Colonic mucosa (tissue), 4 donors: ENCODE results near the gene HEMK1. TPM values are rescaled to one million over a fixed set of nuclear protein-coding genes. Genes with fewer than 3 reads are reported as not detected.

Experiments used
- DNase-seq: peaks from one replicate; pipeline ENCODE4 v3.0.0-alpha.2; 2020
- H3K27ac ChIP-seq: fragments of 200-600 bp; one replicate; pipeline ENCODE4 v1.8.0; 2021
- H3K27me3 ChIP-seq: fragments of 200-600 bp; one replicate; pipeline ENCODE4 v1.8.0; 2021
- H3K36me3 ChIP-seq: fragments of 200-600 bp; one replicate; pipeline ENCODE4 v1.8.0; 2021
- H3K4me1 ChIP-seq: fragments of 200-600 bp; one replicate; pipeline ENCODE4 v1.8.0; 2021; ENCODE audit warnings: mild to moderate bottlenecking
- H3K4me3 ChIP-seq: fragments of 200-600 bp; one replicate; pipeline ENCODE4 v1.8.0; 2021
- H3K9ac ChIP-seq, 2 donors: one replicate each; pipeline ENCODE4 v1.7.0; 2013; ENCODE audit warnings: control low read depth in 2 of 2, low read depth in 2 of 2, low read length in 2 of 2
- H3K9me3 ChIP-seq: fragments of 200-600 bp; one replicate; pipeline ENCODE4 v1.8.0; 2021
- intact Hi-C: fragments of 100-400 bp; cut with DNase I; formaldehyde crosslinking; loops from one replicate; pipeline ENCODE4 v1.14.1; 2022
- total RNA-seq, 2 donors: library from RNA; stranded (reverse); fragmentation: NEBNext Ultra II Directional in 1 of 2; extraction: Animal tissue kit (Norgen Biotek cat#: 25700) in 1 of 2; gene quantifications; one replicate each; pipeline ENCODE4 v1.2.1, GENCODE V29; 2021
- TF ChIP-seq, protein P1 (sequence below): fragments of 200-600 bp; IDR thresholded peaks from one replicate; pipeline ENCODE4 v1.8.0; 2022; ENCODE audit warnings: antibody characterized with exemption, mild to moderate bottlenecking
- donor health status: healthy.
- donor health status: DM: no; HTN: no; CAD: no.
- donor health status: DM: no; HTN: no; CAD: no.

Gene HEMK1
- total RNA-seq, 2 donors from 2014 or later = 23.0 to 28.5 TPM

DNA sequence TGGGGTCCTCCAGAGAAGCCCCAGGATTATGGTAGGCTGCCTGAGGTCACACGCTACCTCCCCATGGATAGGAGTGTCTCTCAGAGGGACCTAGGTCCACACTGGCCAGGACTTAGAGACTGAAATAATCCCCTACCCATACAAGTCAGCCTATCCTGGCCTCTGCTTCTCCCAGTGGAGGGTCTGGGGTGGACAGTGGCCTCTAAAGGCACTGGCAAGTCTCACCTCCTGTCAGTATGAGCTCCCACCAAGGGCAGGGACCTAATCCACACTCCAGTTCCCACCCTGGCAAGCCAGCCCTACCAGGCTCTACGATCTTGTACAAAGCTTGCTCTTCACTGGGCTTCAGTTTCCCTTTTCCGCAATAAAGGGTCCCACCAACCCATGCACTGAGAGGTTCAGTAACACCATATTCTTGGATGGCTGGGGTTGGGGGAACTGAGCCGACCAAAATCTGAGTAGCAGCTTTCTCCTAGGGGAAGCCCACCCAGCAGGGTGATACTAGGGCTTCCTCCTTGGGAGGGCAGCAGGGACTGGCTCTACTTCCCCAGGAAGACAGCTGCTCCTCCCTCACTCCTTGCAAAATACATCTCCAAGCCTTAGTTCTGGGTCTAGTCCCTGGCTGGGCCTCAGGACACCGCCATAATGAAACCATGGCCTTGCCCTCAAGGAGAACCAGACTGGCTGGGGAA is 39.9 kb downstream of the HEMK1 start:
- TF ChIP-seq, protein P1, sequence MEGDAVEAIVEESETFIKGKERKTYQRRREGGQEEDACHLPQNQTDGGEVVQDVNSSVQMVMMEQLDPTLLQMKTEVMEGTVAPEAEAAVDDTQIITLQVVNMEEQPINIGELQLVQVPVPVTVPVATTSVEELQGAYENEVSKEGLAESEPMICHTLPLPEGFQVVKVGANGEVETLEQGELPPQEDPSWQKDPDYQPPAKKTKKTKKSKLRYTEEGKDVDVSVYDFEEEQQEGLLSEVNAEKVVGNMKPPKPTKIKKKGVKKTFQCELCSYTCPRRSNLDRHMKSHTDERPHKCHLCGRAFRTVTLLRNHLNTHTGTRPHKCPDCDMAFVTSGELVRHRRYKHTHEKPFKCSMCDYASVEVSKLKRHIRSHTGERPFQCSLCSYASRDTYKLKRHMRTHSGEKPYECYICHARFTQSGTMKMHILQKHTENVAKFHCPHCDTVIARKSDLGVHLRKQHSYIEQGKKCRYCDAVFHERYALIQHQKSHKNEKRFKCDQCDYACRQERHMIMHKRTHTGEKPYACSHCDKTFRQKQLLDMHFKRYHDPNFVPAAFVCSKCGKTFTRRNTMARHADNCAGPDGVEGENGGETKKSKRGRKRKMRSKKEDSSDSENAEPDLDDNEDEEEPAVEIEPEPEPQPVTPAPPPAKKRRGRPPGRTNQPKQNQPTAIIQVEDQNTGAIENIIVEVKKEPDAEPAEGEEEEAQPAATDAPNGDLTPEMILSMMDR = no peak
- Histone ChIP-seq H3K27me3 (no peaks in the 10 kb centered on the region), H3K4me1 (peaks cover 18% of the 10 kb centered on the region), H3K27ac (peak overlapping the region; percentile 95), H3K9ac (peak overlapping the region; percentile 36 to 98), H3K36me3 (peaks cover 14% of the 10 kb centered on the region), H3K4me3 (peak overlapping the region; percentile 88), H3K9me3 (no peaks in the 10 kb centered on the region)
- DNase-seq = no peak
- intact Hi-C loops = no loop called here

DNA sequence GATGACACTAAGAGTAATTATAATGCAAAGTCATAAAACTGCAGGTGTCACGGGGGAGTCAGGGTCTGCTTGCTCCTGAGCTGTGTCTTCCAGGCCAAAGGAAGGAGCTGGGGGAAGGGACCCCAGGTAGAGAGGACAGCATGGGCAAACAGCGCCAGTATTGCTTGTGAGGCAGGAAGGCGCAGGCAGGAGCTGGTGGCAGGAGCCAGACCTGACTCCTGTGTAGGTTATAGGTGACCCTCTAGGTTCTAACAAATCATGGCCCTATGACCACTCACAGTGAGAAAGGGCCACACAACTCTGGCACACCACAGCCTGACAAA is 40.4 kb downstream of the HEMK1 start:
- Histone ChIP-seq H3K36me3 (peaks cover 14% of the 10 kb centered on the region), H3K27ac (peak overlapping the region; percentile 95), H3K27me3 (no peaks in the 10 kb centered on the region), H3K4me3 (peak overlapping the region; percentile 88), H3K4me1 (peaks cover 18% of the 10 kb centered on the region), H3K9me3 (no peaks in the 10 kb centered on the region), H3K9ac (peak overlapping the region in 1 of 2 donors; percentile 98)
- intact Hi-C loops = no loop called here
- TF ChIP-seq, protein P1 = no peak
- DNase-seq = no peak

DNA sequence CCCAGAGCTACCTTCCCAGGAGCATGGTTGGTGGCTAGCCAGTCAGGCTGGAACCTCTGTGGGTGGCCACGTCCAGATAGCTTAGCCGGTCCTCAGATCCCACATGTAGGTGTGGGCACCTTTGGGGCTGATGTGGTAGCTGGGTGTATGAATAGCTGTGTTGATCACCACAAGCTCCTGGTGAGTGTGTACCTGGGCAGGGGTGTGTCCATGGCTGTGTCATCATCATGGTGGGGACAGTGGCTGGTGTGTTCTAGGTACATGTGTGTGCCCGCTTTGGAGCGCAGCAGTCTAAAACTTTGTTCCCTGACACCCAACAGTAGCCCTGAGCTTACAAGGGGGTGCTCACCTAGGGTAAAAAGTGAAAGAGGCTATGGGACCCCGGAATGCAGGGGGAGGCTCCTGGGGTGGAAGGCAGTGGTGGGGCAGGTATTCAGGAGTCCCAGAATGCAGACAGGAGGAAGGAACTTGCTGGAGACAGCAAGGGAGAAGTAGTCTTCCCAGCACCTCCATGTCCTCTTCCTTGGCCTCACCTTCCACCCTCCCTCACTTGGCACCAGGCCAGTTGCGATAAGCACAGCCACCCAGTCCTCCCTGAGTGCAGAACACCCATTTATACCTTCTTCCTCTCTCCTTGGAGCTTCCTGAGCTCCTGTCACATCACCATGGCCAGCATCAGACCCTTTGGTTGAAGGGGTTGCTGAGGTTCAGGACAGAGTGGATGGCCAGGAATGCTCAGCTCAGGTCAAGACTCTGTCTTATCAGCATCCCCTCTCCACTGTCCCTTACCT is 41.1 kb downstream of the HEMK1 start:
- H3K4me3 ChIP-seq = peak overlapping the region; percentile 88
- TF ChIP-seq, protein P1 = no peak
- peak overlapping the region; percentile 91 to 98 for H3K9ac ChIP-seq
- no peaks in the 10 kb centered on the region for H3K27me3 ChIP-seq
- peaks cover 14% of the 10 kb centered on the region for H3K36me3 ChIP-seq
- intact Hi-C loops = no loop called here
- no peaks in the 10 kb centered on the region for H3K9me3 ChIP-seq
- peaks cover 18% of the 10 kb centered on the region for H3K4me1 ChIP-seq
- DNase-seq = peak; percentile 89
- peak overlapping the region; percentile 95 for H3K27ac ChIP-seq

DNA sequence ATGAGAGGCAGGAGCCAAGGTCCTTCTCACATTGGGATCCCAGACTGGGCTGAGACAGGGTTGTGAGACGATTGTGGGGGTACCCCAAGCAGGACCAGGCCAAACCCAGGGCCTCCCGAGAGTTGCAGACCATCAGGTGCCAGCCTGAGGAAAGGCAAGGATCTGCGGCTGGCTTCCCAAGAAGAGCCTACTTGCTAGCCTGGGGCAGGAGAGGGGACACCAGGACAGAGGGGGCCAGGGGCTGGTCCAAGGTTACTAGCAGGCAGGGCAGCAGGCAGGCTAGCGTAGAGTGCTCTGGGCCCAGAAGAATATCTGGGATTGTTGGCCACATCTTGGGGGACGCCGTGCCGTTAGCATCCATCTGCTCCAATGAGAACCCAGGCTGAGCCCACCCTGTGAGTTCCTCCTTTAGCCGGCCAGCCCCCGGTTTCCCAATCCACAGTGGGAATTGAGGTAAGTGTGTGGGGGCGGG is 41.7 kb downstream of the HEMK1 start:
- Histone ChIP-seq H3K9me3 (no peaks in the 10 kb centered on the region), H3K36me3 (peaks cover 14% of the 10 kb centered on the region), H3K4me3 (peak overlapping the region; percentile 88), H3K9ac (peak overlapping the region; percentile 91 to 98), H3K27ac (peak overlapping the region; percentile 95), H3K27me3 (no peaks in the 10 kb centered on the region), H3K4me1 (peaks cover 18% of the 10 kb centered on the region)
- DNase-seq = no peak
- TF ChIP-seq, protein P1 = no peak
- intact Hi-C loops = no loop called here

DNA sequence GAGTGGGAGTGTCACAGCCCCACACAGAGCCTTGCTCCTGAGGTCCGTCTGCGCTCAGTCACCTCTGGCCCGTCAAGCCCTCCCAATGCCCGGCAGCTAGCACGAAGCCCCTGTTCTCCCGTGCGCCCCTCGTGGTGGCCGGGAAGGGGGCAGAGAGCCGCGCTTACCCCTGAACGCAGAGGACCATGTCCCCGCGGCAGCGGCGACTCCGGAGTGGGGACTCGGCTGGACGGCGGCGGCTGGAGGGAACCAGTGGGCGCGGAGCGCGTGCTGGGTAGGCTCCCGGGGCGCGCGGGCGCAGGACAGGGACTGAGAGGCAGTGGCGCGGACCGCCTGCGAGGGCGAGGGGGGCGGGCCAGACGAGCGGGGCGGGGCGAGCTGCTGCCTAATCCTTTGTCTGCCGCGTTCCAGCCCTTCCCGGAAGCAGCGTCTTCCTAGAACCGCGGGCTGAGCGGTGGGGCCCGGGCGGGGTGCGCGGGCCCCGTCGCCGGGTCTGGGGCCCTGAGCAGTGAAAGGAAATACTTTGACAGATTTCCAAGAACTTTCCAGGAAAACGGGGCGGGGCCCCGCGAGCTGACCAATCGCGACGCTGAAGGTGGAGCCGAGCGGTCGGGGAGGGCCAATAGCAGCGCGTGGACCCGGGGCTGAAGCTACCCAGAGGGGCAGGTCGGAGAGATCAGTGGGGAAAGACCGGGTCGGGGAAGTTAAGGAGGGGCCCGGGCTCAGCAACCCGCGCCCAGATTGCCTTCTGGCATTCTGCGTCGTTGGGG is 42.3 kb downstream of the HEMK1 start, which contains the start of gene CISH:
CISH (minus strand) TSS at position 311 of the 770 bp plus-strand sequence; CDS start at position 187, 124 bp downstream.
- H3K27me3 ChIP-seq = no peaks in the 10 kb centered on the region
- peak within 1 kb of the TSS; percentile 88 for H3K4me3 ChIP-seq
- H3K9ac ChIP-seq = peak within 1 kb of the TSS; percentile 91 to 98
- peaks cover 18% of the 10 kb centered on the region for H3K4me1 ChIP-seq
- H3K9me3 ChIP-seq = no peaks in the 10 kb centered on the region
- TF ChIP-seq, protein P1 = no peak
- peaks cover 10% of the 10 kb centered on the region for H3K36me3 ChIP-seq
- DNase-seq = peak; percentile 98
- H3K27ac ChIP-seq = peak within 1 kb of the TSS; percentile 95
- intact Hi-C loops = loop anchor here (2.0 kb wide), 1 partner anchor 41 kb away; no protein-coding TSS in a partner anchor
